Sciatic nerve (tissue), 2 donors: Measurements from ENCODE around the gene KRT27. TPM values are rescaled to one million over a fixed set of nuclear protein-coding genes. Genes with fewer than 3 reads are reported as not detected.
A peak's percentile ranks its signal among the peaks of the same experiment; 100 is the strongest.
"Not testable (repeated sequence)": the region's sequence is repeated elsewhere in the genome, so short reads cannot be mapped to it uniquely, and the experiment has no call there.

Source experiments
- ATAC-seq: fragments of 200-7000 bp; cut with Tn5 transposase; one replicate; pipeline ENCODE4 v1.9.1; 2020; ENCODE audit warnings: mild to moderate bottlenecking, moderate library complexity
- DNase-seq: peaks from one replicate; pipeline ENCODE4 v3.0.0-alpha.2; 2020; ENCODE audit warnings: low spot score
- intact Hi-C: fragments of 100-400 bp; cut with DNase I; formaldehyde crosslinking; loops from one replicate; pipeline ENCODE4 v1.14.2; 2022
- total RNA-seq: library from RNA; stranded (reverse); fragmentation: NEBNext Ultra II Directional; extraction: Animal tissue kit (Norgen Biotek cat#: 25700); gene quantifications from one replicate; pipeline ENCODE4 v1.2.1, GENCODE V29; 2021
- donor health status: DM: no; HTN: no; CAD: no.
- donor health status: DM: no; HTN: no; CAD: no.

The KRT27 gene, protein sequence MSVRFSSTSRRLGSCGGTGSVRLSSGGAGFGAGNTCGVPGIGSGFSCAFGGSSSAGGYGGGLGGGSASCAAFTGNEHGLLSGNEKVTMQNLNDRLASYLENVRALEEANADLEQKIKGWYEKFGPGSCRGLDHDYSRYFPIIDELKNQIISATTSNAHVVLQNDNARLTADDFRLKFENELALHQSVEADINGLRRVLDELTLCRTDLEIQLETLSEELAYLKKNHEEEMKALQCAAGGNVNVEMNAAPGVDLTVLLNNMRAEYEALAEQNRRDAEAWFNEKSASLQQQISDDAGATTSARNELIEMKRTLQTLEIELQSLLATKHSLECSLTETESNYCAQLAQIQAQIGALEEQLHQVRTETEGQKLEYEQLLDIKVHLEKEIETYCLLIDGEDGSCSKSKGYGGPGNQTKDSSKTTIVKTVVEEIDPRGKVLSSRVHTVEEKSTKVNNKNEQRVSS
- total RNA-seq = 1.2 TPM

DNA sequence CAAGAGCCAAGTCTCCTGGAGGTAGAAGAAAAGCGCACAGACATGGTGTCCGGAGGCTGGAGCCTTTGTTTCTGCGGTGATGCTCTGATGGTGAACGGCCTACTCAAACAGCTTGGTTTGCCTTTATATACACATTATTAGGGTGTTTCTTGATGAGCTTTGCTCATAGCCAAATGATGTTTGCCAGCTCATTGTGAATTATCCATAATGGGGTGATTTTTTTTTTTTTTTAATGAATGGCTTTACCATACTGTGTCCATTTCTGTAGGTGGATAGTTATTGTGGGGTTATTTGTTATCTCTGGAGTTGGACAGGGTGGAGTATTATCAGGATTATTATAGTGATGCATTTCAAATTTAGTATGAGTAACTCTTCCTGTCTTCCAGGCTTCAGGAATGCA is at the start of gene KRT27:
Gene KRT27 (minus strand): TSS at position 101 of the 400 bp plus-strand sequence. CDS start 57 bp downstream, at position 44.
- ATAC-seq = no peak
- DNase-seq = no peak
- intact Hi-C loops = loop anchor here (2.0 kb wide), 1 partner anchor 42 kb away; no protein-coding TSS in a partner anchor

DNA sequence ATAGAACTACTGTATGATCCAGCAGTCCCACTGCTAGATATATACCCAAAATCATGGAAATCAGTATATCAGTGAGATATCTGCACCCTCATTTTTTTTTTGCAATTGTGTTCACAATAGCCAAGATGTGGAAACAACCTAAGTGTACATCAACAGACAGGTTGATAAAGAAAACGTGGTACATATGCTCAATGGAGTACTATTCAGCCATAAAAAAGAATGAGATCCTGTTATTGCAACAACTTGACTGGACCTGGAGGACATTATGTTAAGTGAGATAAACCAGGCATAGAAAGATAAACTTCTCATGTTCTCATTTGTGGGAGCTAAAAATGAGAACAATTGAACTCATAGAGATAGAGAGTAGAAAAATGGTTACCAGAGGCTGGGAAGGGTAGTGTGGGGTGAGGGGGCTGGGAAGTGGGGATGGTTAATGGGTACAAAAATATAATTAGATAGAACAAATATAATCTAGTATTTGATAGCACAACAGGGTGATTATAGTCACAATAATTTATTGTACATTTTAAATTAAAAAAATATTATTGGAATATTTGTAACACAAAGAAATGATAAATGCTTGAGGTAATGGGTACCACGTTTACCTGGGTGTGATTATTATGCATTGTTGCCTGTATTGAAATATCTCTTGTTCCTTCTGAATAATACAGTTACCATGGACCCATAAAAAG is 47.9 kb upstream of the KRT27 start:
- intact Hi-C loops = no loop called here
- ATAC-seq (no peak), DNase-seq (no peak)

DNA sequence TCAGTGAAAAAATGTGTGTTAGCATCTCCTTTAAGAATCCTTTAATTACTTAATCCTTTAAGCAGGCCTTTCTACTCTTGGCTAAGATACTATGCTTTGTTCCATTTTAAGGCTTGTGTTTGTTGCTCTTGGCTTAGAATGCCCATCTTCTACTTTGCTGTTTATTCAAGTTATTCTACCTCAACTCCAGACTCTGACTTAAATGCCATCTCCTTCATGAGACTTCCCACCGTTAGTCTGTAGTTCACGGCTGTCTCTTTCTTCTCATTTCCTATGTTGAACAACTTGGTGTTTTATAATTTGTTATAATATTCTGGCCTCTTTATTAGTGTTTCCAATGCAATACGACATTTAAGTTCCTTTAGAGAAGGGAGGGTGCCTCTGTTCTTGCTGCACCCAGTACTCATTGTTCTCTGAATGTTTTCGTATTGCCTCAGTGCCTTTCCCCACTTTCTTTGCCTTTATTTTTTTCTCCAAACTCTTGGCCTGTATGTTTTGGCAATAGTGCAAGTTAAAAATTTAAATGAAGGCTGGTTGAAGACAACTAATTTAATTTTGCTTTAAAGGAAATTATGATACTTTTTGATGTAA is 46.2 kb upstream of the KRT27 start:
- peak; percentile 92 for ATAC-seq

DNA sequence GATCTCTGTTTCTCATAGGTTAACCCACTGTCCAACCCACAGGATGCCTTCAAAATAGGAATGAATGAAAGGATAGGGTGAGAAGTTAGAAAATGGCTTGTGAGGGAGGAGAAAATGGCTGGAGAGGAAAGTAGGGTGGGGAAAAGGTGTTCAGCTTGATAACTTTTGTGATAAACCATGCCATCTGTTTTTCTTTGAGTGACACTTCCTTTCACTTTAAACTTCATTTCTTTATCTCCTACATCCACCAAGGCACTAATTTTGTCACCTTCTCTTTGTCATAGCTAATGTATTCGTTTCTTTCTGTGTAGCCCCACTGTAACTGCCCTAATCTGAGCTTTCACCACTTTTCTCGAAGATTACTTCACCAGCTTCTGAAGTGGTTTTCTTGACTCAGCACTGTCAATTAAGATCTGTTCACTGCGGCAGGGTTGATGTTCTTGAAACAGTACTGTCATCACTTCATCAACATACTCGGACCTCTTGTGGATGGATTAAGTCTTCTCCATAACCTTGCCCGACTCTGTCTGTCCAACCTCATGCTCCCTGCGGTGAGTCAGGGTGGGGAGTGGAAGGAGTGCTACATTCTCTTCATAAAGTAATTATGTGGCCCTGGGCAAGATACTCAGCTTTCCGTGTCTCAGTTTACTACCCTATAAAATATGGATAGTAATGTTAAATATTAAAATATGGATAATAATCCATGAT is 45.5 kb upstream of the KRT27 start:
- DNase-seq (no peak), ATAC-seq (peak; percentile 96)
- intact Hi-C loops = no loop called here

More for the DNA sequence above, 46.2 kb upstream of the KRT27 start:
- DNase-seq = no peak
- intact Hi-C loops = no loop called here

DNA sequence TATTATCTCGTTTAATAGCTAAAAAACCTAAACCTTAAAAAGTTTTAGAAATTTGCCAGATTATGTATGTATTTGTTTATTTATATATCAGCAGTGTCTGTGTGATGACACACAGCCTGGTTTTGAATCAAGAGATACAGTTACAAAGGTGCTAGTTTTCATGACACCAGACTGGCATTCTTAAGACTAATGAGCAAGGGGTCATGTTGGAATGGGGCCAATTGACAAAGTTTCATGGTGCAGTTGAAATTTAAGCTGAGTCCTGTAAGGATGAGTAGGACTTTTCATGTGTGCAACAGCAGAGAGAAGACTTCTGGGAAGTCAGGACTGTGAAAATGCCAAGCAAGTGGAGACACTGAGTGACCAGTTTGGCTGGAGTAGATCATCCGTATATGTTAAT is 43.2 kb upstream of the KRT27 start:
- ATAC-seq (no peak), DNase-seq (no peak)
- intact Hi-C loops = no loop called here

DNA sequence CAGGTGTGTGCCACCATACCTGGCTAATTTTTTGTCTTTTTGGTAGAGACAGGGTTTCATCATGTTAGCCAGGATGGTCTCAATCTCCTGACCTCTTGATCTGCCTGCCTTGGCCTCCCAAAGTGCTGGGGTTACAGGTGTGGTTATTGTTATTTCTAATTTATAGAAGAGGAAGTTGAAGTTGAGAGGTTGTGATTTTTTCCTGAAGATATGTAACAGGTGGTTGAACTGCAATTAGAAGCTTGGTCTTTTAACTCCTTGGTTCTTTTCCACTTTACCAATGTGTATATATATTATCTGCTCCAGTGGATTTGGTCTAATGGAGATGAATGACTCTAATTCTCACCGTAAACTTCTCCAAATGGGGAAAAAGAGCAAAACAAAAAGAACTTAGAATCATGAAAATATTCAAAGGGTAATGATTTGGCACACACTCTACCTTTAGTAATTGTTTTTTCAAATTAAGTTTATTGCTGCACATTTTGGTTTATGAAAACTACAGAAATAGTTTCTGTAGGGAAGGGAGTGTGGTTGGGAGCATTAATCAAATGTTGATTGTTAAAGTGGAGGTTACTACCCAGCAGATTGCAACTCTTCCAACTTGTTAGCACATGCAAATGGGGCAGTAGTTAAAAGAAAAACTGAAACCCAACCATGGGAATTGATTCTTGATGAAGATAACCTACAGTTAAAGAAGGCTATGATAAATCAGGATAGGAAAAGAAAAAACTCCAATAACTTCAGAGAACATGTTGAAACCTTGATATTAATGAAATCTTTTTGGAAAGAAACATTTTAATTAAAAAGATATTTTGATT is 41.9 kb upstream of the KRT27 start:
- ATAC-seq (no peak), DNase-seq (no peak)
- intact Hi-C loops = no loop called here

DNA sequence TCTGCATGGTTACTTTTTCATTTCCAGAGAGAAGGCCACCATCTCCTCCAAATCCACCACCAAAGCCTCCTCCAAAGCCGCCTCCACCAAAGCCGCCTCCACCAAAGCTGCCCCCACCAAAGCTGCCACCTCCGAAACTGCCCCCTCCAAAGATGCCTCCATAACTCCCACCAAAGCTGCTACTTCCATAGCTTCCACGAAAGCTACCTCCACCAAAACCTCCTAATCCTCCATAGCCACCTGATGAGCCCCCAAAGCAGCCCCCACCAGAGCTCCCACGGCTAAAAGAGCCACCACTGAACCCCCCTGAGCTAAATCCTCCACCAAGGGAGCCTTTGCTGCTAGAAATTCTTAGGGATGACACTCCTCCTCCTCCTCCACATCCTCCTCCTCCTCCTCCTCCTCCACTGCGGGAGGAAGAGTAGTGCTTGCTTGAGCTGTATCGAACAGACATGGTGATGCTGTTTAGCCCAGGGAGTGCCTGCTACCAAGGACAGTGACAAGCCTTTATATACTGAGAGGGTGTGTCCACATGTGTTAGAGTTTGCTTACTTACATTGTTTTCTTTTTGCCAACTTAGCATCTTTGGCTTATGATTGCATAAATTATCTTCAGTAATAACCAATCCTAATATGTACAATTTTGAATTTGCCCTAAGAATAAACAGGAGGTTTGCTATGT is 39.9 kb upstream of the KRT27 start, which contains the start of gene KRT10:
Gene KRT10 (minus strand): TSS at position 483 of the 681 bp plus-strand sequence. CDS start 29 bp downstream, at position 454.
- ATAC-seq = no peak
- DNase-seq = no peak
- intact Hi-C loops = no loop called here

DNA sequence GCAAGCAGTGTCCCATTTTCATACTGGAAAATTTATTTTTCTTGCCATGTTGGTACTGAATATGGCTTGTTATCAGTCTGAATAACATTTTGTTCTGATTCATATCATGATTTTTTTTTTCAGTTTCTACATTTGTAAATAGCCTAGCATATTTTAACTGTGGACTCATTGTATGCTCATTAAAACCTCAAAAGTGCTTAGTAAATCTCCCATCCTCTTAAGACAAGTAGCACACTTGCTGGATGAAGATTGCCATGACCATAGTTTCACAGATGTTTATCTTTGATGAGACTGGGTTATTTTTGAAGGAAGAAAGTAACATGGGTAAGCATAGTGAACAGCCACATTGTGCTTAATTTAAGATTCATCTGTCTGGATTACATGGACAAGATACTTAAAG is 39.2 kb upstream of the KRT27 start:
- no peak for DNase-seq
- ATAC-seq = no peak
- intact Hi-C loops = no loop called here

DNA sequence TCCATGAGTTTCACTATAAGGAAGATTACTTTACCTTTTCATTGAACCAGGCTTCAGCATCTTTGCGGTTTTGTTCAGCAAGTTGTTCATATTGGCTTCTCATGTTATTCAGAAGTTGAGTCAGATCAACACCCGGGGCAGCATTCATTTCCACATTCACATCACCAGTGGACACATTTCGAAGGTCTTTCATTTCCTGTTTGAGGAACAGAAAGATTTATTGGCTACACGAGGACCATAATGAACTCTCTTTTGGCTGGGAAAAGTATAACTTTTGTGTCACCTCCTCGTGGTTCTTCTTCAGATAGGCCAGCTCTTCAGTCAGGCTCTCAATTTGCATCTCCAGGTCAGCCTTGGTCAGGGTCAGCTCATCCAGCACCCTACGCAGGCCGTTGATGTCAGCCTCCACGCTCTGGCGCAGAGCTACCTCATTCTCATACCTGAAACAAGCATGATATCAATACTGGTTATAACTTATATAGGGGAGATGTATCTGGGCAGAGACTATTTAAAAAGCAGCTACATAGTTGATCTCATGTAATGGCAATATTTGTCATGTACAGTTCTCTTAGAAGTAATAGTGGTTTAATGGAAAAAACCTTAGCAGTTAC is 38.0 kb upstream of the KRT27 start:
- DNase-seq (no peak), ATAC-seq (no peak)
- intact Hi-C loops = no loop called here

DNA sequence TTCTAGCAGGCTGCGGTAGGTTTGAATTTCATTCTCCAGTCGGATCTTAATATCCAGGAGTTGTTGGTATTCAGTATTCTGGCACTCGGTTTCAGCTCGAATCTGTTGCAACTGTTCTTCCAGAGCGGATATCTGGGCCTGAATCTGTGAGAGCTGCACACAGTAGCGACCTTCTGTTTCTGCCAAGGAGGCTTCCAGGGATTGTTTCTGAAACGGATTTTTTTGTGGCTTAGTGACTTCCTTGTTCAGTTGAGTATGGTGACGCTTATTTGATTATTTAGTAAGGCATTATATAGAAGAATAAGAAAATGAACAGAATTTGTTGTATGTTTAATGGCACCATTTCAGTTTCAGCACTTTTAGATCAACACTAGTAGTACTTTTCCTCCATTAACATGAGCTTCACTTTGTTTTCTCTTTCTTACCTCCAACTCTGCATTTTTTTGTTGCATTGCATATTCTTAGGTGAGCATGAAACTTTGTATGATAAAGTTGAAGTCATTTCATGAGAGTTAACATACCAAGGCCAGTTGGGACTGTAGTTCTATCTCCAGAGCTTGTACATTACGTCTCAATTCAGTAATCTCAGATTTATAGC is 37.3 kb upstream of the KRT27 start:
- peak; percentile 63 for ATAC-seq
- no peak for DNase-seq
- intact Hi-C loops = no loop called here

DNA sequence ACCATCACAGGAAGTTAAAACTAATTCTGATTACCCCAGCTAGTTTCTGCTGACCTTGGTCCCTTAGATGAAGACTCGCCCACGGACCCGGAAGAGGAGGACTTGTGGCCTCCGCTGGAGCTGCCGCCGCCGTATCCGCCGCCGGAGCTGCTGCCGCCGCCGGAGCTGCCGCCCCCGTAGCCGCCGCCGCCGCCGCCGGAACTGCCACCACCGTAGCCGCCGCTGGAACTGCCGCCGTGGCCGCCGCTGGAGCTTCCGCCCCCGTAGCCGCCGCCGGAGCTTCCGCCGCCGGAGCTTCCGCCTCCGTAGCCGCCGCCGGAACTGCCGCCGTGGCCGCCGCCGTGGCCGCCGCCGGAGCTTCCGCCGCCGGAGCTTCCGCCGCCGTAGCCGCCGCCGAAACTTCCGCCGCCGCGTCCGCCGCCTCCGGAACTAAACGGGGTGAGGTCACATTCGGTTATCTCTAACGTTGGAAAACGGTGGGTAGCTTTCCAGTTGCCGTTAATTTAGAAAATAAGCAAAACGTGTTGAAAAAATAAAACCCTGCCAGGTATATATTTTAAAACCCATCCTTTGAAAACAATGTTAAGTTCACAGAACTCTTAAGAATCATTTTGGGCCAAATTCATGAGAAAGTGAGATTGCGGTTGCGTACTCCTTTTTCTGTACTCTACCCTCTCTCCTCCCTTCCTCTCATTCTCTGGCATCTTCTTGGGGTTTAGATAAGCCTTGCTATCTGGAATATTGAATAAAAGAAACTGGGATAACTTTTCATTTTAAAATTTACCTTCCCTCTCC is 36.6 kb upstream of the KRT27 start:
- ATAC-seq = peak; percentile 97
- peak; percentile 89 for DNase-seq
- intact Hi-C loops = no loop called here

DNA sequence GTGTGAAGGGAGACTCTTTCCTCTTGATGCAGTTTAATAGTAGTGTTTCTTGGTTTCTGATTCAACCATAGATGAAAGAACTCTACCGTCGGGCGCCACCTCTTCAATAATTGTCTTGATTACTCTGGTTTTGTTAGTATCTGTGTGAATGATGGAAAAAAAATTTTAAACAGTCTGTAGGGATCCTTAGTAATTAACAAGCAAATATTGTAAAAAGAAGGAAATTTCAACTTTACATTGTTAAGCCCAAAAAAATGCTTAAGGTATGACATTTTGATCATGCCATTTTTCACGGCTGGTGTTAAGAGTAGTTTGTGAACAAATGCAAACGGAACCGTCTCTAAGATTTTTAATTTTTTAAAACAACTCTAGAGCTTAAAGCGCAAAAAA is 36.0 kb upstream of the KRT27 start:
- ATAC-seq (no peak), DNase-seq (no peak)
- intact Hi-C loops = no loop called here

DNA sequence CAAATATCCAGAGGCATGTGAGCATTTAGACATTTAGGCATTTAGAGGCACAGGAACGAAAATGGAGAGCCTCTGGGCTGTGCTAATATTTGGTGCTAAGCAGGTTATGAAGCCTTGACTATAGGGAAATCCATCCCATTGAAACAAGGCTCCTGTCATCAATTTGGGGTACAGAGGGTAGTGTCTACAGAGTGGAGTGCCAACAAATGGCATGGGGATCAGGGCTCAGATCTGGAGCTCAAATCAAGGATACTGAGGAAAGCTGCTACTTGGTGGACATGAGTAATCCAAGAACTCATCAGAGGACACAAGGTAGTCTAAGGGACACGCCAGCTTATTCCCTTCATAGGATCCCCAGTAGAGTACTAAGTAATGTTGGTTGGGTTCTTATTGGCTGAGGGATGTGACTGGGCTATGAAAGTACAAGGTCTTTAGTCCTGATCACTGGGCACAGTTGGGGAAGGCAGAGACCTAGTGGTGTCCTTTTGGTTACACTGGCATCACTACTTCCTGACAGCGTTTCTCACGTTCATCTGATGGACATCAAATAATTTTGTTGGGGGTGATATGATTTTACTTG is 34.8 kb upstream of the KRT27 start:
- ATAC-seq (no peak), DNase-seq (no peak)
- intact Hi-C loops = no loop called here

DNA sequence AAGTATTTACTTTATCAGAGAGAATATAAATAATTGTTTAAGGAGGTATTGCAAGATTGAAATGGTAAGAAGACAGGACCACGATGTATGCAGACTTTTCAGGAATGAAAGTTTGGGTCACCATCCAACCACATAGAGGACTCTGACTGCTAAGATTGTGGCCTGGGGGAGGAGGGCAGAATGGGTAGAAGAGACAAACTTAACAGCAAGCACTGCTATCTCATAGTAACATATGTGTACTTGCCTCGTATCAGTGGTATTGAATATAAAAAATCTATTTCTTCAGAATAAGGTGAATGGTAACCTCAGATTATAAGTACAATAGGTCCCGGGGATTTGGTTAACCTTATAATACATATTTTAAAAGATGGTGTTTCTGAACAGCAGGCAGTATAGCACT is 34.2 kb upstream of the KRT27 start:
- intact Hi-C loops = no loop called here
- no peak for ATAC-seq
- no peak for DNase-seq

DNA sequence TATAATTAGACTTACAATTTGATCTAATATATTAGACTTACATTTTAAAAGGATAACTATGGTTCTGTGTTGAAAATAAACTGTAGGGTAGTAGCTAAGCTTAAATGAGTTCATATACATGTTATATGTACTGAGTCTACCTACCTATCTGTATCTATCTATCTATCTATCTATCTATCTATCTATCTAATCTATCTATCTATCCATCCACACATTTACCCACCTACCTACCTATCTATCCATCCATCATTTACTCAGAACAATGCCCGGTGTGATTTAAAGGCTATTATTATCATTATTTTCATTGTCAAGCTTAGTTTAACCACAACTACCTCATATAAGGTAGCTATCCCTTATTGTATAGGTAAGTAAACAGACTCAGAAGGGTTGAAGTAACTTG is 33.0 kb upstream of the KRT27 start:
- ATAC-seq (no peak), DNase-seq (no peak)
- intact Hi-C loops = no loop called here

DNA sequence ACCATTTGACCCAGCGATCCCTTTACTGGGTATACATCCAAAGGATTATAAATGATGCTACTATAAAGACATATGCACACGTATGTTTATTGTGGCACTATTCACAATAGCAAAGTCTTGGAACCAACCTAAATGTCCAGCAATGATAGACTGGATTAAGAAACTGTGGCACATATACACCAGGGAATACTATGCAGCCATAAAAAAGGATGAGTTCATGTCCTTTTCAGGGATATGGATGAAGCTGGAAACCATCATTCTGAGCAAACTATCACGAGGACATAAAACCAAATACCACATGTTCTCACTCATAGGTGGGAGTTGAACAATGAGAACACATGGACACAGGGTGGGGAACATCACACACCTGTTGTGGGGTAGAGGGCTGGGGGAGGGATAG is 32.3 kb upstream of the KRT27 start:
- intact Hi-C loops, DNase-seq, ATAC-seq: not testable (repeated sequence)
